ENCODE measurements around the gene ATP6V0E2.

Gene ATP6V0E2

GRCh38 chr7:149849174-149849573, 24.6 kb upstream of the ATP6V0E2 start:
- no peak for TF ChIP-seq CTCF (IDR thresholded peaks at IDR 0.05; ENCODE audit: control extremely low read depth, extremely low read depth, low read depth, missing control alignments)
- ChIA-PET CTCF (interaction anchor here (1.0 to 2.6 kb wide), 5 partner anchors 9 to 107 kb away, joined by 3 to 9 read pairs (median 3); no protein-coding TSS in a partner anchor), POLR2A (no interaction called here)
- no peak for DNase-seq (ENCODE audit: extremely low spot score)

- ChIA-PET POLR2A (no interaction called here), CTCF (interaction anchor here (0.7 to 2.6 kb wide), 4 partner anchors 15 to 108 kb away, joined by 3 to 9 read pairs (median 4); no protein-coding TSS in a partner anchor)
- no peak for DNase-seq (ENCODE audit: extremely low spot score)
- no peak for TF ChIP-seq CTCF (IDR thresholded peaks at IDR 0.05; ENCODE audit: control extremely low read depth, extremely low read depth, low read depth, missing control alignments)
These were observed 23.7 kb upstream of the ATP6V0E2 start for GRCh38 chr7:149850007-149850594.

GRCh38 chr7:149850716-149851115, 23.1 kb upstream of the ATP6V0E2 start:
- TF ChIP-seq CTCF (IDR thresholded peaks at IDR 0.05; ENCODE audit: control extremely low read depth, extremely low read depth, low read depth, missing control alignments): no peak
- DNase-seq (ENCODE audit: extremely low spot score): no peak
- ChIA-PET CTCF (interaction anchor here (0.7 kb wide), 1 partner anchor 18 kb away, joined by 3 read pairs; no protein-coding TSS in a partner anchor), POLR2A (no interaction called here)

GRCh38 chr7:149851449-149851848, 22.3 kb upstream of the ATP6V0E2 start:
- ChIA-PET POLR2A (no interaction called here), CTCF (interaction anchor here (1.0 to 1.4 kb wide), 2 partner anchors 11 to 20 kb away, joined by 3 read pairs; no protein-coding TSS in a partner anchor)
- no peak for TF ChIP-seq CTCF (IDR thresholded peaks at IDR 0.05; ENCODE audit: control extremely low read depth, extremely low read depth, low read depth, missing control alignments)
- DNase-seq (ENCODE audit: extremely low spot score): no peak

- DNase-seq (ENCODE audit: extremely low spot score): no peak
- ChIA-PET CTCF (no interaction called here), POLR2A (no interaction called here)
- no peak for TF ChIP-seq CTCF (IDR thresholded peaks at IDR 0.05; ENCODE audit: control extremely low read depth, extremely low read depth, low read depth, missing control alignments)
These were observed 20.6 kb upstream of the ATP6V0E2 start for GRCh38 chr7:149853157-149853556.

- ChIA-PET POLR2A (interaction anchor here (0.7 kb wide), 1 partner anchor 20 kb away, joined by 3 read pairs; no protein-coding TSS in a partner anchor), CTCF (interaction anchor here (1.1 kb wide), 1 partner anchor 15 kb away, joined by 3 read pairs; no protein-coding TSS in a partner anchor)
- DNase-seq (ENCODE audit: extremely low spot score): no peak
These were observed 19.0 kb upstream of the ATP6V0E2 start for GRCh38 chr7:149854611-149855360.

More at GRCh38 chr7:149854611-149855360, 19.0 kb upstream of the ATP6V0E2 start:
- no peak for TF ChIP-seq CTCF (IDR thresholded peaks at IDR 0.05; ENCODE audit: control extremely low read depth, extremely low read depth, low read depth, missing control alignments)

Data from GM10248 (cell line).